Gastrocnemius medialis (tissue), 4 donors: ENCODE measurements around the gene APBA2.

ENCODE experiments used
- POLR2A ChIP-seq, 2 donors: fragments of 450-650 bp; IDR thresholded peaks; one replicate each; pipeline ENCODE4 v1.6.1; 2017; ENCODE audit warnings: antibody characterized with exemption in 2 of 2, mild to moderate bottlenecking in 2 of 2, moderate library complexity in 2 of 2
- TF ChIP-seq, protein P1 (sequence below), 5 experiments: fragments of 450-650 bp in 3 of 5; fragments of 200-600 bp in 2 of 5; sonication (generic) in 2 of 5; IDR thresholded peaks in 4 of 5; conservative IDR thresholded peaks in 1 of 5; 1 replicate in 4 of 5; 2 replicates in 1 of 5; pipeline ENCODE4 v1.5.1; 2016 to 2019; ENCODE audit warnings: antibody characterized with exemption in 5 of 5, mild to moderate bottlenecking in 3 of 5, moderate library complexity in 3 of 5

GRCh38 chr15:28896951-28897350, 11.2 kb downstream of the APBA2 start:
- TF ChIP-seq, protein P1, sequence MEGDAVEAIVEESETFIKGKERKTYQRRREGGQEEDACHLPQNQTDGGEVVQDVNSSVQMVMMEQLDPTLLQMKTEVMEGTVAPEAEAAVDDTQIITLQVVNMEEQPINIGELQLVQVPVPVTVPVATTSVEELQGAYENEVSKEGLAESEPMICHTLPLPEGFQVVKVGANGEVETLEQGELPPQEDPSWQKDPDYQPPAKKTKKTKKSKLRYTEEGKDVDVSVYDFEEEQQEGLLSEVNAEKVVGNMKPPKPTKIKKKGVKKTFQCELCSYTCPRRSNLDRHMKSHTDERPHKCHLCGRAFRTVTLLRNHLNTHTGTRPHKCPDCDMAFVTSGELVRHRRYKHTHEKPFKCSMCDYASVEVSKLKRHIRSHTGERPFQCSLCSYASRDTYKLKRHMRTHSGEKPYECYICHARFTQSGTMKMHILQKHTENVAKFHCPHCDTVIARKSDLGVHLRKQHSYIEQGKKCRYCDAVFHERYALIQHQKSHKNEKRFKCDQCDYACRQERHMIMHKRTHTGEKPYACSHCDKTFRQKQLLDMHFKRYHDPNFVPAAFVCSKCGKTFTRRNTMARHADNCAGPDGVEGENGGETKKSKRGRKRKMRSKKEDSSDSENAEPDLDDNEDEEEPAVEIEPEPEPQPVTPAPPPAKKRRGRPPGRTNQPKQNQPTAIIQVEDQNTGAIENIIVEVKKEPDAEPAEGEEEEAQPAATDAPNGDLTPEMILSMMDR (IDR thresholded peaks at IDR 0.05 in 4 of 5, conservative IDR thresholded peaks at IDR 0.05 in 1 of 5), result no peak
- TF ChIP-seq POLR2A (IDR thresholded peaks at IDR 0.05), result no peak
